ENCODE results near the gene INSM2.

INSM2 gene

GRCh38 chr14:35506461-35506860 is 27.5 kb upstream of the INSM2 start:
- Histone ChIP-seq H3K4me3 (ENCODE audit: low read depth, low read length) (no peak overlapping the region), H3K36me3 (peaks cover 31% of the 10 kb centered on the region), H3K27me3 (no peaks in the 10 kb centered on the region), H3K9me3 (0 out of 2 replicates have a peak, but pooled peaks cover 5% of the 10 kb centered on the region), H3K4me1 (peaks cover 33% of the 10 kb centered on the region)
- DNase-seq = no peak
- TF ChIP-seq, protein P1, sequence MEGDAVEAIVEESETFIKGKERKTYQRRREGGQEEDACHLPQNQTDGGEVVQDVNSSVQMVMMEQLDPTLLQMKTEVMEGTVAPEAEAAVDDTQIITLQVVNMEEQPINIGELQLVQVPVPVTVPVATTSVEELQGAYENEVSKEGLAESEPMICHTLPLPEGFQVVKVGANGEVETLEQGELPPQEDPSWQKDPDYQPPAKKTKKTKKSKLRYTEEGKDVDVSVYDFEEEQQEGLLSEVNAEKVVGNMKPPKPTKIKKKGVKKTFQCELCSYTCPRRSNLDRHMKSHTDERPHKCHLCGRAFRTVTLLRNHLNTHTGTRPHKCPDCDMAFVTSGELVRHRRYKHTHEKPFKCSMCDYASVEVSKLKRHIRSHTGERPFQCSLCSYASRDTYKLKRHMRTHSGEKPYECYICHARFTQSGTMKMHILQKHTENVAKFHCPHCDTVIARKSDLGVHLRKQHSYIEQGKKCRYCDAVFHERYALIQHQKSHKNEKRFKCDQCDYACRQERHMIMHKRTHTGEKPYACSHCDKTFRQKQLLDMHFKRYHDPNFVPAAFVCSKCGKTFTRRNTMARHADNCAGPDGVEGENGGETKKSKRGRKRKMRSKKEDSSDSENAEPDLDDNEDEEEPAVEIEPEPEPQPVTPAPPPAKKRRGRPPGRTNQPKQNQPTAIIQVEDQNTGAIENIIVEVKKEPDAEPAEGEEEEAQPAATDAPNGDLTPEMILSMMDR (IDR thresholded peaks at IDR 0.05; ENCODE audit: low read depth, low read length) = no peak

DNA sequence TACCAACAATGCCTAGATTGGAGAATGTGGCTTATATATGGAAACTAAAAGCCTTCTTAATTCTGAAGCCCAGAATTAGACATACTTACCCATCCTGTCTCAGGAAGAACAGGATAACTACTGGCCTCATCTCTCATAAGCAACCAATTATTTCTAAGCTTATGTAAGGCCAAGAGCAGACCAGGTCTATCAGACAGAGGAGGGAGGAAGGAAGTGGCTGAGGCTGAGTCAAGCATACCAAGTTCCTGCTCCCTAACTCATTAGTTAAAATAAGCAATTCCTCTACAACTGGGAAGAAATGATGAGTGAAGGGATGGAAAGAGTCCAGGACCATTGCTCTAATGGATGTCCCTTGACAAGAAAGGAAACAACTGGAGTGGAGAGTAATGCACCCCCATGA is 27.0 kb upstream of the INSM2 start:
- Histone ChIP-seq H3K36me3 (peaks cover 36% of the 10 kb centered on the region), H3K4me1 (peaks cover 33% of the 10 kb centered on the region), H3K9me3 (0 out of 2 replicates have a peak, but pooled peaks cover 7% of the 10 kb centered on the region), H3K4me3 (ENCODE audit: low read depth, low read length) (no peak overlapping the region), H3K27me3 (no peaks in the 10 kb centered on the region)
- TF ChIP-seq, protein P1 (IDR thresholded peaks at IDR 0.05; ENCODE audit: low read depth, low read length) = no peak
- no peak for DNase-seq

- DNase-seq = no peak
- H3K36me3 ChIP-seq = peaks cover 49% of the 10 kb centered on the region
- TF ChIP-seq, protein P1 (IDR thresholded peaks at IDR 0.05; ENCODE audit: low read depth, low read length) = no peak
- H3K4me1 ChIP-seq = peaks cover 24% of the 10 kb centered on the region
- 0 out of 2 replicates have a peak, but pooled peaks cover 2% of the 10 kb centered on the region for H3K9me3 ChIP-seq
- H3K4me3 ChIP-seq (ENCODE audit: low read depth, low read length) = no peak overlapping the region
- no peaks in the 10 kb centered on the region for H3K27me3 ChIP-seq
These were observed 24.1 kb upstream of the INSM2 start for GRCh38 chr14:35509846-35510245.

- H3K4me3 ChIP-seq (ENCODE audit: low read depth, low read length) = no peak overlapping the region
- H3K27me3 ChIP-seq = no peaks in the 10 kb centered on the region
- H3K4me1 ChIP-seq = peaks cover 9% of the 10 kb centered on the region
- DNase-seq = no peak
- TF ChIP-seq, protein P1 (IDR thresholded peaks at IDR 0.05; ENCODE audit: low read depth, low read length) = no peak
- H3K36me3 ChIP-seq = peaks cover 44% of the 10 kb centered on the region
- H3K9me3 ChIP-seq = 0 out of 2 replicates have a peak, but pooled peaks cover 2% of the 10 kb centered on the region
These were observed 21.2 kb upstream of the INSM2 start for GRCh38 chr14:35512765-35513164.

GRCh38 chr14:35515916-35516315 is 18.0 kb upstream of the INSM2 start:
- TF ChIP-seq, protein P1 (IDR thresholded peaks at IDR 0.05; ENCODE audit: low read depth, low read length) = no peak

GRCh38 chr14:35519986-35520385 is 14.0 kb upstream of the INSM2 start:
- Histone ChIP-seq H3K4me3 (ENCODE audit: low read depth, low read length) (no peak overlapping the region), H3K4me1 (peaks cover 15% of the 10 kb centered on the region), H3K9me3 (no peaks in the 10 kb centered on the region; the same call in 1 of the 2 replicates), H3K36me3 (peaks cover 20% of the 10 kb centered on the region), H3K27me3 (no peaks in the 10 kb centered on the region)
- TF ChIP-seq, protein P1 (IDR thresholded peaks at IDR 0.05; ENCODE audit: low read depth, low read length) = no peak
- DNase-seq = no peak

More at GRCh38 chr14:35515916-35516315, 18.0 kb upstream of the INSM2 start:
- H3K4me1 ChIP-seq = peaks cover 6% of the 10 kb centered on the region; the same call in 1 of the 2 replicates
- 0 out of 2 replicates have a peak, but pooled peaks cover 2% of the 10 kb centered on the region for H3K9me3 ChIP-seq
- no peaks in the 10 kb centered on the region for H3K27me3 ChIP-seq
- H3K4me3 ChIP-seq (ENCODE audit: low read depth, low read length) = no peak overlapping the region
- H3K36me3 ChIP-seq = peaks cover 27% of the 10 kb centered on the region
- DNase-seq = no peak
